ENCODE measurements around the gene COL27A1. TPM values are rescaled to one million over a fixed set of nuclear protein-coding genes. Genes with fewer than 3 reads are reported as not detected.

The COL27A1 gene
- total and polyA plus RNA-seq, 2 experiments from 2014 or later = 10.5 to 18.0 TPM

GRCh38 chr9:114303977-114304376, 148.6 kb downstream of the COL27A1 start (continued):
- no peak for TF ChIP-seq ETS1 (IDR thresholded peaks at IDR 0.05)

- Mint-ChIP-seq H3K27ac (no peak overlapping the region), H3K4me1 (peaks cover 4% of the 10 kb centered on the region), H3K36me3 (ENCODE audit: low read depth) (peaks cover 6% of the 10 kb centered on the region; the same call in 1 of the 3 replicates), H3K9me3 (no peaks in the 10 kb centered on the region), H3K4me3 (no peak overlapping the region), H3K27me3 (ENCODE audit: insufficient read depth, low read depth, poor library complexity) (peaks cover 7% of the 10 kb centered on the region)
- H3F3A ChIP-seq (replicated peaks; ENCODE audit: low read depth) = peaks cover 6% of the 10 kb centered on the region; the same call in 1 of the 2 replicates
- no peaks in the 10 kb centered on the region for H3K79me2 ChIP-seq (replicated peaks; ENCODE audit: insufficient read depth)
- ATAC-seq (no peak), DNase-seq (ENCODE audit: low spot score) (no peak)
- H3K36me3 ChIP-seq (ENCODE audit: insufficient read depth) = no peaks in the 10 kb centered on the region
- H3K27ac ChIP-seq (ENCODE audit: low read depth) = no peak overlapping the region
- H3K4me1 ChIP-seq (ENCODE audit: insufficient read depth) = no peaks in the 10 kb centered on the region
- no peak overlapping the region for H2AFZ ChIP-seq
- no peaks in the 10 kb centered on the region for H3K9me2 ChIP-seq (ENCODE audit: insufficient read depth)
- no peak overlapping the region for H3K4me2 ChIP-seq
- H3K27me3 ChIP-seq (ENCODE audit: insufficient read depth) = no peaks in the 10 kb centered on the region
- no peaks in the 10 kb centered on the region for H4K20me1 ChIP-seq (replicated peaks; ENCODE audit: insufficient read depth)
- no peak overlapping the region for H3K4me3 ChIP-seq
- no peak for TF ChIP-seq CREB1 (CRISPR knock-in tag; IDR thresholded peaks at IDR 0.05; ENCODE audit: low read depth)
- TF ChIP-seq POLR2AphosphoS5 (IDR thresholded peaks at IDR 0.05; ENCODE audit: low read depth) = no peak
- no peak for TF ChIP-seq EZH2phosphoT487 (IDR thresholded peaks at IDR 0.05; ENCODE audit: unreplicated experiment)
- no peak for TF ChIP-seq ETS1 (IDR thresholded peaks at IDR 0.05)
- no peak for TF ChIP-seq JUNB (IDR thresholded peaks at IDR 0.05; ENCODE audit: unreplicated experiment)
- TF ChIP-seq REST (IDR thresholded peaks at IDR 0.05; ENCODE audit: unreplicated experiment) = no peak
- no peak for TF ChIP-seq NANOG (IDR thresholded peaks at IDR 0.05; ENCODE audit: borderline replicate concordance)
- no peak for TF ChIP-seq ZNF331 (CRISPR knock-in tag; IDR thresholded peaks at IDR 0.05; ENCODE audit: low read depth)
- TF ChIP-seq ZNF114 (CRISPR knock-in tag; IDR thresholded peaks at IDR 0.05) = no peak
- TF ChIP-seq CTCF (conservative IDR thresholded peaks at IDR 0.05; ENCODE audit: low read depth in 2 of 2) = no peak
These were observed 149.3 kb downstream of the COL27A1 start for GRCh38 chr9:114304416-114305188.

All from GM23338 (cell line).